Activated CD8-positive, alpha-beta memory T cell treated with anti-CD3 and anti-CD28 coated beads, Interleukin-2, amount 50 U/mL, for 4 hours (primary cell): Measurements from ENCODE around the gene UNC93B1.

Experiments
- DNase-seq: peaks from one replicate; pipeline ENCODE4 v3.0.0-alpha.2; 2020

Gene UNC93B1

DNA sequence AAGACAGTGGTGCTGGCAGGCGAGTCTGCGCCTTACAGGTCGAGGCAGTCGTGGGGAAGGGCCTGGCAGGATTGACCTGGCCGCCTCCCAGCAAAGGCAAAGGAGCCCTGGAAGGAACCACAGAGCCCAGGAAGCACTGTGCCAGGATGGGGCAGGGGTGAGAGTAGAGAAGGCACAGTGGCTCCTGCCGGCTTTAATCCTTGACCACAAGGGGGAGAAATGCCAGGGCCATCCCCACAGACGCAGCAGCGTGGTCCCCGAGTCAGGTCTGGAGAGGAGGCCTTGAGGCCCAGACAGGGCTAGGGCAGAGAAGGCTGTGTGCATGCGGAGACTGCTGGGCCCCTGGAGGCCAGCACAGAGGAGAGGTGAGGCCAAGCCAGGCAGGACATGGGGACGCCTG, 16.7 kb upstream of the UNC93B1 start:
- DNase-seq, result no peak

DNA sequence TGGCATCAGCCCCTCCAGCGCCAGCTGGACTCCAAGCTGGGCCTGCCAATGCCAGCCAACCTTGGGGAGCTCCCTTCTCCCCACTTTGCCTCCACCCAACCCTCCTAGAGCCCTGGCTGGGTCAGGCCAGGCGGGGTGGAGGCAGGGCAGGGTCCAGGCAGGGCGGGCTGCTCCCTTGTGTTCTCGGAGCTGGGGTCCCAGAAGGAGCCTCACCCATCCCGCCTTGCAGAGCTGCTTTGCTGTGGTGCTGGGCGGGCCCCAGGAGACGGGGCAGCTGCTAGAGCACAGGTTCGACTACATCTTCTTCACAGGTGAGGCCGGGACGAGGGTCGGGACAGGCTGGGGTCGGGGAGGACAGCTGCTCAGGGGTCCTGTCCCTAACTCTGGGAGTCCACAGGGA, 15.6 kb upstream of the UNC93B1 start:
- DNase-seq, result no peak

DNA sequence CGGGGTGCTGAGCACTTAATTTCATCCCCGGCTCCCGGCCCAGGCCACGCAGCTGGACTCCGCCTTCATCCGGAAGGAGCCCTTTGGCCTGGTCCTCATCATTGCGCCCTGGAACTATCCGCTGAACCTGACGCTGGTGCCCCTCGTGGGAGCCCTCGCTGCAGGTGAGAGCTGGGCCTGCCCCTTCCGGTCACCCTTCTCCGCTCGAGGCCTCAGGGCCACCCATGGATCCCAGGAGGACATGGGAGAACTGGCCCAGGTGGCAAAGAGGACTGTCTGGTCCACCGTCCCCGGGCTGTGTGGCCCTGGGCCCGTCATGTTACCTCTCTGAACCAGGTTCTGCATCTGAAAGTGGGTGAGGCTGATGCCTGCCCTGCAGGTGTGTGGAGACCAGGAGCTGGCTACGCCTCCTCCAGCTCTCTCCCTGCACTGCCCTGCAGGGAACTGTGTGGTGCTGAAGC, 14.9 kb upstream of the UNC93B1 start:
- no peak for DNase-seq

DNA sequence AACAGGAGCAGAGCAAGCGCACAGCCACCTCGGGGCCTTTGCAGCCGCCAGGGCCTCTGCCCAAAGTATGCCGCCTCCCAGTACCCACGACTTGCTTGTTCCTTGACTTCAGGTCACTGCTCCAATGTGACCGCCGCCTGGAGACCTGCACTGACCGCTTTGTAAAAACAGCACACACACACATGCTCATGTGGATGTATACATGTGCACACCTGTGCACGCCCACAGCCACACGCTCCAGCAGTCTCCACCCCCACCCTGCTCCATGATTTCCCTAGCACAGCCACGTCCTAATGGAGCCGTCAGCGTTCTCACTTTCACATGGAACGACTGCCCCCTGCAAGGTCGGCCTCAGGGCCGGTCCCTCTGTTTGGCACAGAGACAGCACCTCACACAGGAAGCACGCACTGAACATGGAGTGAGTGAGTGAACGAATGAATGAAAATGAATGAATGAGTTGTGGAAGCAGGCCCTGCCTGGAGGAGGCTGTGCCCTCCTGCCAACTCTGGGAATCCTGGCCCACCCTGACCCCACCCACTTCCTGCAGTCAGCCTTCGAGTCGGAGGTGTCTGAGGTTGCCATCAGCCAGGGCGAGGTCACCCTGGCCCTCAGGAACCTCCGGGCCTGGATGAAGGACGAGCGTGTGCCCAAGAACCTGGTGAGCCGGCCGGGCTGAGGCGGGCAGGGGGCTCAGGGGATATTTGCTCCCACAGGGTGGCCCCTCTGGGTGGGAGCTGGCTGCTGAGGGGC, 14.3 kb upstream of the UNC93B1 start:
- DNase-seq, result no peak

- DNase-seq, result no peak
Observed at GRCh38 chr11:68016904-68017817, 13.3 kb upstream of the UNC93B1 start.

- no peak for DNase-seq
Observed at GRCh38 chr11:68016161-68016903, 12.4 kb upstream of the UNC93B1 start.

DNA sequence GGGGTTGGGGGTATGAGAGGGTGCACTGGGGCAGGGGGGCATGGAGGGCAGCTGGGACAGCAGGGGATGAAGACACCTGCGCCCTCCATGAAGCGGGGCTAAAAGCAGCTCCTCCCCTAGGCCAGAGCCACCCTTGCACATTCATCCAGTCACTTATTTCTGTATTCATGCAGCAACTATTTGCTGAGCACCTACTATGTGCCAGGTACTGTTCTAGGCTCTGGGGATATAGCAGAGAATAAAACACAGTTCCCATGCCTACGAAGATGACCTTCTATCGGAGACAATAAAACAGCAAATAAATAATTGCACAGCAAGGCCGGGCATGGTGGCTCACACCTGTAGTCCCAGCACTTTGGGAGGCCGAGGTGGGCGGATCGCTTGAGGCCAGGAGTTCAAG, 11.6 kb upstream of the UNC93B1 start:
- DNase-seq, result no peak

DNA sequence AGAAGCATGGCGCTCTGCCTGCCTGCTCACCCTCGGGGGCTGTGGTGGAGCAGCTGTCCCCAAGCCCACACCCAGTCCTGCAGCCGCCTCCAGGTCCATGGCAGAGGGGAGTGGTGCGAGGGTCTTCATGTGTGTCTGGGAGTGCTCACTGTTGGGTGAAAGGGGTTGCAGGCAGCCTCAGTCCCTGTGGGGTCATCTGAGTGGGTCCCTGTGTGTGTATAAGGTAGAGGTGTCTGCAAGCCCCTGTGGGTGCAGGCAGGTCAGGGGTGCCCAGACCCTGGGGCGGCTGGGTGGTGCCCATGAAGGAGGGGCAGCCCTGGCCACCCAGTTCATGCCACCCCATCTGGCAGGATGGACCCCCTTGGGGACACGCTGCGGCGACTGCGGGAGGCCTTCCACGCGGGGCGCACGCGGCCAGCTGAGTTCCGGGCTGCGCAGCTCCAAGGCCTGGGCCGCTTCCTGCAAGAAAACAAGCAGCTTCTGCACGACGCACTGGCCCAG, 11.1 kb upstream of the UNC93B1 start:
- no peak for DNase-seq

GRCh38 chr11:68014157-68014946, 10.5 kb upstream of the UNC93B1 start:
- DNase-seq, result no peak

DNA sequence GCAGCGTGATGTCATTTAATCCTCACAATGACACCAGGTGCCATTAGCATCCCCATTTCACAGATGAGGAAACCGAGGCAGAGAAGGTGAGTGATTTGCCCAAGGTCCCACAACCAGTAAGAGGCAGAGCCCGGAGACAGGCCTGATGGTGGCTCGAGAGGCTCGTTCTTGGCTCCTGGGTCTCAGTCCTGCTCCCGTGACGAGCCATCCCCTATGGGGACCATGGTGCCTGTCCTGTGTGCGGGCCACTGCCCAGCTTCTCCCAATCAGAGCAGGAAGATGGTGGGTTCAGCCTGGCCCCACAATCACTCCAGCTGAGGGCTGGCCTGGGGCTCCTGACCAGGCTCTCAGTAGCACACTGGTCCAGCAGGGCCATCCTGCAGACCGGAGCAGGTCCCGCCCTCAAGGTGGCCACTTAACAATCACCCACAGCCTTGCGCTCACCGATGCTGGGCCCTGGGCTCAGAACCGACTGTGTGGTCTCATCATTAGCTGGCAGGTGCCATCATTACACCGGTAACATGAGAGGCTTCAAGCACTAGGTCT, 9.8 kb upstream of the UNC93B1 start:
- DNase-seq, result no peak

- no peak for DNase-seq
Observed at GRCh38 chr11:68012843-68013610, 9.1 kb upstream of the UNC93B1 start.

- DNase-seq, result no peak
Observed at GRCh38 chr11:68012044-68012842, 8.3 kb upstream of the UNC93B1 start.

GRCh38 chr11:68011051-68011943, 7.4 kb upstream of the UNC93B1 start:
- no peak for DNase-seq

GRCh38 chr11:68010090-68011041, 6.5 kb upstream of the UNC93B1 start, which contains the start of gene ALDH3B1:
Gene ALDH3B1 (plus strand): TSS chr11:68010327. CDS start chr11:68015298, 4,971 bp downstream.
- no peak for DNase-seq

GRCh38 chr11:68009391-68010089, 5.6 kb upstream of the UNC93B1 start:
- DNase-seq, result no peak

DNA sequence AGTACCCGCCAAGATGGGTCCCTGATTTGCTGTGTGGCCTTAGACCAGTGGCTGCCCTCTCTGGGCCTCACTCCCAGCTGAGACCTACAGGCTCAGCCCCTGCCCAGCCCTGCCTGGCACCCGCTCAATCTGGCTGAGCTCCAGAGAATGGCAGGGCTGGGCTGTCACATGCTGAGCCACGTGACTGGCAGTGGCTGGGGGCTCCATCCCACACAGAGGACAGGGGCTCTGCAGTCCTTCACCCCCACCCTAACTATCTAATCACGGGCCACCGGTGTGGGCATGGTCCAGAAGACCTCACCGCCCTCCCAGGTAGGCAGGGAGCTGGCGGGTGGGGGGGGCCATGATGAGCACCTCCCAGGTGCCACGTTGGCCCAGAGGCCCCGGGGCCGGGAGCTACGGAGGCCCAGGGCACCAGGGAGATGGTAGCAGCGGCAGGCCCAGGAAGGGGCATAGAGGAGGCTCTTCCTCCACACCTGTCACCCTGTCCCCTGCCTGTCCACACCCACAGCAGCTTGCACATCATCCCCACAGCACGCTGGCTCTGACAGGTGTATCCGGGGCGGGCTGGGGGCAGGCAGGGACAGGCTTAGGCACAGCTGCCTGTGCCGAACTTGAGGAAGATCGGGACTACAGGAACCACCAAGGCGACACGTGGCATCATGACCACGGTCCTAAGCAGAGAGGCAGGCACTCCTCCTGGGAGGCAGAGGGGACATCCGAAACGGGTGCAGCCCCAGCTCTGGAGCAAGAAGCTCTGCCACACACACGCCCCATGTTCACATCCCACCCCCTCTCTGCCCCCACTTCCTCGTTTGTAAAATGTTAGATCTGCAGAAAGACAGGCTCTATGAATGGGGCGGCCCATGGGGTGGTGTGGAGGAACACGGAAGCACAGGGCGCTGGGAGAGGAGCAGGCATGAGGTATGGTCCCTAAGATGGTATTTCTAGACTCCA, 4.8 kb upstream of the UNC93B1 start:
- no peak for DNase-seq
